Mesendoderm (in vitro differentiated cells): ENCODE results near the gene ADARB2.

Experiments
- DNase-seq: peaks from one replicate; pipeline ENCODE4 v3.0.0; 2013
- H2AK5ac ChIP-seq: 2 replicates; pipeline ENCODE4 v1.6.1; 2013; ENCODE audit warnings: low read length, inconsistent platforms
- H2BK120ac ChIP-seq: 2 replicates; pipeline ENCODE4 v1.6.1; 2013; ENCODE audit warnings: low read depth, mild to moderate bottlenecking, low read length, moderate library complexity, mixed read lengths
- H2BK15ac ChIP-seq: replicated peaks from 2 replicates; pipeline ENCODE4 v1.6.1; 2013; ENCODE audit warnings: low read depth, mild to moderate bottlenecking, moderate library complexity
- H2BK5ac ChIP-seq: 2 replicates; pipeline ENCODE4 v1.6.1; 2013; ENCODE audit warnings: low read length, inconsistent platforms
- H3K18ac ChIP-seq: 2 replicates; pipeline ENCODE4 v1.6.1; 2013; ENCODE audit warnings: mild to moderate bottlenecking, low read length, mixed read lengths
- H3K23ac ChIP-seq: one replicate; pipeline ENCODE4 v1.6.1; 2013; ENCODE audit warnings: low read length
- H3K27ac ChIP-seq: 2 replicates; pipeline ENCODE4 v1.5.1; 2013; ENCODE audit warnings: low read depth, mild to moderate bottlenecking, inconsistent platforms, low read length, moderate library complexity
- H3K27me3 ChIP-seq: 2 replicates; pipeline ENCODE4 v1.6.1; 2013; ENCODE audit warnings: low read length, control low read depth, mild to moderate bottlenecking, inconsistent platforms; ENCODE audit not compliant: insufficient read depth, poor library complexity
- H3K36me3 ChIP-seq: 2 replicates; pipeline ENCODE4 v1.6.1; 2013; ENCODE audit warnings: low read length, inconsistent platforms; ENCODE audit not compliant: control insufficient read depth, insufficient read depth
- H3K4ac ChIP-seq: one replicate; pipeline ENCODE4 v1.6.1; 2013; ENCODE audit warnings: low read depth, mild to moderate bottlenecking, low read length, moderate library complexity
- H3K4me1 ChIP-seq: 2 replicates; pipeline ENCODE4 v1.6.1; 2013; ENCODE audit warnings: low read depth, low read length, inconsistent platforms; ENCODE audit not compliant: control insufficient read depth
- H3K4me2 ChIP-seq: 2 replicates; pipeline ENCODE4 v1.6.1; 2013; ENCODE audit warnings: low read length
- H3K4me3 ChIP-seq: 2 replicates; pipeline ENCODE4 v1.5.1; 2013; ENCODE audit warnings: mild to moderate bottlenecking, low read length
- H3K56ac ChIP-seq: one replicate; pipeline ENCODE4 v1.6.1; 2013; ENCODE audit warnings: low read length
- H3K79me1 ChIP-seq: 2 replicates; pipeline ENCODE4 v1.6.1; 2013; ENCODE audit warnings: low read length, inconsistent platforms
- H3K79me2 ChIP-seq: 2 replicates; pipeline ENCODE4 v1.6.1; 2013; ENCODE audit warnings: mild to moderate bottlenecking, low read length; ENCODE audit not compliant: control insufficient read depth, insufficient read depth
- H3K9ac ChIP-seq: 2 replicates; pipeline ENCODE4 v1.6.1; 2013; ENCODE audit warnings: low read length, inconsistent platforms
- H4K5ac ChIP-seq: one replicate; pipeline ENCODE4 v1.6.1; 2013; ENCODE audit warnings: low read length
- H4K8ac ChIP-seq: one replicate; pipeline ENCODE4 v1.6.1; 2013; ENCODE audit warnings: low read depth, mild to moderate bottlenecking, control low read depth, low read length, moderate library complexity
- WGBS: extraction: QIAGEN DNeasy Blood & Tissue Kit; methylation state at CpG from one replicate; pipeline ENCODE4 v1.1.7; 2013; ENCODE audit warnings: low lambda C conversion rate, missing lambda C conversion rate; ENCODE audit not compliant: insufficient coverage; ENCODE audit errors: extremely low coverage; 5-methylcytosine and 5-hydroxymethylcytosine counted together

Gene ADARB2

GRCh38 chr10:1141261-1141660 is 596.1 kb downstream of the ADARB2 start:
- no peak overlapping the region for H2BK120ac ChIP-seq
- H2AK5ac ChIP-seq, result no peak overlapping the region
- H2BK15ac ChIP-seq, result no peak overlapping the region
- H4K8ac ChIP-seq, result no peak overlapping the region
- no peak overlapping the region for H3K4me3 ChIP-seq
- H3K79me1 ChIP-seq, result no peaks in the 10 kb centered on the region
- no peaks in the 10 kb centered on the region for H3K4me1 ChIP-seq
- no peak for DNase-seq
- no peak overlapping the region for H3K9ac ChIP-seq
- H3K4ac ChIP-seq, result no peak overlapping the region
- no peak overlapping the region for H3K56ac ChIP-seq
- no peak overlapping the region for H2BK5ac ChIP-seq
- H3K18ac ChIP-seq, result no peak overlapping the region
- H3K27me3 ChIP-seq, result no peaks in the 10 kb centered on the region
- no peak overlapping the region for H3K23ac ChIP-seq
- no peaks in the 10 kb centered on the region for H3K36me3 ChIP-seq
- WGBS, result no CpG with 5 or more reads among the region's 7 CpGs
- H3K79me2 ChIP-seq, result no peaks in the 10 kb centered on the region
- H3K4me2 ChIP-seq, result no peak overlapping the region
- H3K27ac ChIP-seq, result no peak overlapping the region
- no peak overlapping the region for H4K5ac ChIP-seq

- Histone ChIP-seq H2BK120ac (no peak overlapping the region), H4K5ac (no peak overlapping the region), H3K27me3 (no peaks in the 10 kb centered on the region), H3K79me1 (no peaks in the 10 kb centered on the region), H3K56ac (no peak overlapping the region), H3K36me3 (no peaks in the 10 kb centered on the region), H3K4me3 (no peak overlapping the region), H3K18ac (no peak overlapping the region), H3K27ac (no peak overlapping the region), H3K4ac (no peak overlapping the region), H3K23ac (no peak overlapping the region), H3K9ac (no peak overlapping the region), H3K4me1 (no peaks in the 10 kb centered on the region), H2AK5ac (no peak overlapping the region), H2BK5ac (no peak overlapping the region), H3K79me2 (no peaks in the 10 kb centered on the region), H3K4me2 (no peak overlapping the region), H2BK15ac (no peak overlapping the region), H4K8ac (no peak overlapping the region)
- WGBS, result no CpG with 5 or more reads among the region's 1 CpG
- no peak for DNase-seq
Measured at GRCh38 chr10:1138529-1138928, 598.8 kb downstream of the ADARB2 start.

- Histone ChIP-seq H3K27me3 (no peaks in the 10 kb centered on the region), H2BK120ac (no peak overlapping the region), H2AK5ac (no peak overlapping the region), H2BK15ac (no peak overlapping the region), H3K79me2 (no peaks in the 10 kb centered on the region), H3K4ac (no peak overlapping the region), H3K9ac (no peak overlapping the region), H3K18ac (no peak overlapping the region), H3K36me3 (no peaks in the 10 kb centered on the region), H3K4me3 (no peak overlapping the region), H3K23ac (no peak overlapping the region), H4K8ac (no peak overlapping the region), H3K27ac (no peak overlapping the region), H2BK5ac (no peak overlapping the region), H4K5ac (no peak overlapping the region), H3K4me2 (no peak overlapping the region), H3K4me1 (no peaks in the 10 kb centered on the region), H3K79me1 (no peaks in the 10 kb centered on the region), H3K56ac (no peak overlapping the region)
- WGBS, result no CpG with 5 or more reads among the region's 10 CpGs
- DNase-seq, result no peak
Measured at GRCh38 chr10:1137499-1138163, 599.7 kb downstream of the ADARB2 start.

GRCh38 chr10:1136268-1136667 is 601.1 kb downstream of the ADARB2 start:
- Histone ChIP-seq H3K23ac (no peak overlapping the region), H2AK5ac (no peak overlapping the region), H3K4me1 (no peaks in the 10 kb centered on the region), H3K36me3 (no peaks in the 10 kb centered on the region), H3K79me2 (no peaks in the 10 kb centered on the region), H3K27ac (no peak overlapping the region), H3K9ac (no peak overlapping the region), H4K5ac (no peak overlapping the region), H3K18ac (no peak overlapping the region), H3K79me1 (no peaks in the 10 kb centered on the region), H2BK15ac (no peak overlapping the region), H3K56ac (no peak overlapping the region), H2BK5ac (no peak overlapping the region), H4K8ac (no peak overlapping the region), H3K4me2 (no peak overlapping the region), H3K4ac (no peak overlapping the region), H2BK120ac (no peak overlapping the region), H3K27me3 (no peaks in the 10 kb centered on the region), H3K4me3 (no peak overlapping the region)
- DNase-seq, result no peak

- H2AK5ac ChIP-seq, result no peak overlapping the region
- no CpG with 5 or more reads among the region's 2 CpGs for WGBS
- no peak overlapping the region for H4K8ac ChIP-seq
Measured at GRCh38 chr10:1134156-1134555, 603.2 kb downstream of the ADARB2 start.

GRCh38 chr10:1133495-1134045 is 603.8 kb downstream of the ADARB2 start:
- H3K4ac ChIP-seq, result no peak overlapping the region
- no peak overlapping the region for H3K4me2 ChIP-seq
- H2BK15ac ChIP-seq, result no peak overlapping the region
- H3K27ac ChIP-seq, result no peak overlapping the region
- H3K18ac ChIP-seq, result no peak overlapping the region
- no CpG with 5 or more reads among the region's 3 CpGs for WGBS
- H3K27me3 ChIP-seq, result no peaks in the 10 kb centered on the region
- DNase-seq, result no peak
- H3K4me3 ChIP-seq, result no peak overlapping the region
- H3K9ac ChIP-seq, result no peak overlapping the region
- H3K23ac ChIP-seq, result no peak overlapping the region
- H4K8ac ChIP-seq, result no peak overlapping the region
- H3K79me1 ChIP-seq, result no peaks in the 10 kb centered on the region
- H2AK5ac ChIP-seq, result no peak overlapping the region
- no peak overlapping the region for H2BK120ac ChIP-seq
- no peak overlapping the region for H2BK5ac ChIP-seq
- H3K36me3 ChIP-seq, result peaks cover 2% of the 10 kb centered on the region
- H3K56ac ChIP-seq, result no peak overlapping the region
- H3K79me2 ChIP-seq, result no peaks in the 10 kb centered on the region
- no peaks in the 10 kb centered on the region for H3K4me1 ChIP-seq
- H4K5ac ChIP-seq, result no peak overlapping the region

More at GRCh38 chr10:1134156-1134555, 603.2 kb downstream of the ADARB2 start:
- H3K4me3 ChIP-seq, result no peak overlapping the region
- H3K27me3 ChIP-seq, result no peaks in the 10 kb centered on the region
- H3K18ac ChIP-seq, result no peak overlapping the region
- H3K9ac ChIP-seq, result no peak overlapping the region
- peaks cover 2% of the 10 kb centered on the region for H3K36me3 ChIP-seq
- no peak for DNase-seq
- no peaks in the 10 kb centered on the region for H3K79me1 ChIP-seq
- no peak overlapping the region for H2BK5ac ChIP-seq
- H4K5ac ChIP-seq, result no peak overlapping the region
- H3K56ac ChIP-seq, result no peak overlapping the region
- no peak overlapping the region for H2BK15ac ChIP-seq
- H3K27ac ChIP-seq, result no peak overlapping the region
- H3K4me1 ChIP-seq, result no peaks in the 10 kb centered on the region
- no peak overlapping the region for H2BK120ac ChIP-seq
- H3K79me2 ChIP-seq, result no peaks in the 10 kb centered on the region
- H3K4ac ChIP-seq, result no peak overlapping the region
- no peak overlapping the region for H3K4me2 ChIP-seq
- no peak overlapping the region for H3K23ac ChIP-seq
